ENCODE data around the gene RPL35A. TPM values are rescaled to one million over a fixed set of nuclear protein-coding genes. Genes with fewer than 3 reads are reported as not detected.

The RPL35A gene
- total RNA-seq, 1 donor from 2014 or later, result 1,301 TPM

- DNase-seq (ENCODE audit: extremely low spot score, unreplicated experiment), result no peak
- Mint-ChIP-seq H3K36me3 (peaks cover 17% of the 10 kb centered on the region), H3K4me3 (no peak overlapping the region), H3K9me3 (peaks cover 5% of the 10 kb centered on the region), H3K4me1 (ENCODE audit: unreplicated experiment) (no peaks in the 10 kb centered on the region), H3K27ac (no peak overlapping the region), H3K27me3 (no peaks in the 10 kb centered on the region)
- no peak for TF ChIP-seq CTCF (conservative IDR thresholded peaks at IDR 0.05)
Observed at GRCh38 chr3:197975311-197975710, 25.3 kb downstream of the RPL35A start.

GRCh38 chr3:197983076-197983475, 33.1 kb downstream of the RPL35A start:
- Mint-ChIP-seq H3K27me3 (no peaks in the 10 kb centered on the region), H3K27ac (no peak overlapping the region), H3K4me3 (no peak overlapping the region), H3K36me3 (no peaks in the 10 kb centered on the region), H3K9me3 (no peaks in the 10 kb centered on the region), H3K4me1 (ENCODE audit: unreplicated experiment) (no peaks in the 10 kb centered on the region)
- no peak for TF ChIP-seq CTCF (conservative IDR thresholded peaks at IDR 0.05)
- no peak for DNase-seq (ENCODE audit: extremely low spot score, unreplicated experiment)

- Mint-ChIP-seq H3K4me1 (ENCODE audit: unreplicated experiment) (no peaks in the 10 kb centered on the region), H3K36me3 (peaks cover 18% of the 10 kb centered on the region), H3K9me3 (no peaks in the 10 kb centered on the region)
Observed at GRCh38 chr3:197989651-197990050, 39.7 kb downstream of the RPL35A start.

GRCh38 chr3:197994736-197995135, 44.7 kb downstream of the RPL35A start:
- H3K27ac Mint-ChIP-seq, result no peak overlapping the region
- peaks cover 20% of the 10 kb centered on the region for H3K36me3 Mint-ChIP-seq
- no peaks in the 10 kb centered on the region for H3K4me1 Mint-ChIP-seq (ENCODE audit: unreplicated experiment)
- TF ChIP-seq CTCF (conservative IDR thresholded peaks at IDR 0.05), result no peak
- no peaks in the 10 kb centered on the region for H3K27me3 Mint-ChIP-seq
- DNase-seq (ENCODE audit: extremely low spot score, unreplicated experiment), result no peak
- H3K9me3 Mint-ChIP-seq, result no peaks in the 10 kb centered on the region
- no peak overlapping the region for H3K4me3 Mint-ChIP-seq

More at GRCh38 chr3:197989651-197990050, 39.7 kb downstream of the RPL35A start:
- Mint-ChIP-seq H3K27me3 (no peaks in the 10 kb centered on the region), H3K27ac (no peak overlapping the region), H3K4me3 (no peak overlapping the region)
- no peak for TF ChIP-seq CTCF (conservative IDR thresholded peaks at IDR 0.05)
- no peak for DNase-seq (ENCODE audit: extremely low spot score, unreplicated experiment)

- no peaks in the 10 kb centered on the region for H3K4me1 Mint-ChIP-seq (ENCODE audit: unreplicated experiment)
- TF ChIP-seq CTCF (conservative IDR thresholded peaks at IDR 0.05), result no peak
Observed at GRCh38 chr3:197996855-197997254, 46.9 kb downstream of the RPL35A start.

GRCh38 chr3:197997936-197998335, 47.9 kb downstream of the RPL35A start:
- H3K27me3 Mint-ChIP-seq, result no peaks in the 10 kb centered on the region
- H3K27ac Mint-ChIP-seq, result no peak overlapping the region
- no peaks in the 10 kb centered on the region for H3K9me3 Mint-ChIP-seq
- no peak overlapping the region for H3K4me3 Mint-ChIP-seq
- peaks cover 12% of the 10 kb centered on the region for H3K36me3 Mint-ChIP-seq
- no peak for DNase-seq (ENCODE audit: extremely low spot score, unreplicated experiment)
- no peak for TF ChIP-seq CTCF (conservative IDR thresholded peaks at IDR 0.05)
- H3K4me1 Mint-ChIP-seq (ENCODE audit: unreplicated experiment), result no peaks in the 10 kb centered on the region

More at GRCh38 chr3:197996855-197997254, 46.9 kb downstream of the RPL35A start:
- H3K9me3 Mint-ChIP-seq, result no peaks in the 10 kb centered on the region
- no peak overlapping the region for H3K4me3 Mint-ChIP-seq
- no peak overlapping the region for H3K27ac Mint-ChIP-seq
- H3K27me3 Mint-ChIP-seq, result no peaks in the 10 kb centered on the region
- no peak for DNase-seq (ENCODE audit: extremely low spot score, unreplicated experiment)
- H3K36me3 Mint-ChIP-seq, result peaks cover 18% of the 10 kb centered on the region
